MM.1S (cell line): Measurements from ENCODE around the gene SSBP4.

Experiments
- EZH2 ChIP-seq: fragments of 300-600 bp; sonication (generic); optimal IDR thresholded peaks from 2 replicates; pipeline ENCODE3; 2017; ENCODE audit warnings: low read depth, mild to moderate bottlenecking, antibody characterized with exemption, low read length, mixed read lengths
- EZH2phosphoT487 ChIP-seq: fragments of 300-600 bp; sonication (generic); IDR thresholded peaks from 2 replicates; pipeline ENCODE4 v1.6.1; 2018; ENCODE audit warnings: antibody characterized with exemption, low read length
- TF ChIP-seq, protein P1 (sequence below): fragments of 300-600 bp; sonication (generic); IDR thresholded peaks from 2 replicates; pipeline ENCODE4 v1.5.1; 2016; ENCODE audit warnings: antibody characterized with exemption, low read length, mixed read lengths

DNA sequence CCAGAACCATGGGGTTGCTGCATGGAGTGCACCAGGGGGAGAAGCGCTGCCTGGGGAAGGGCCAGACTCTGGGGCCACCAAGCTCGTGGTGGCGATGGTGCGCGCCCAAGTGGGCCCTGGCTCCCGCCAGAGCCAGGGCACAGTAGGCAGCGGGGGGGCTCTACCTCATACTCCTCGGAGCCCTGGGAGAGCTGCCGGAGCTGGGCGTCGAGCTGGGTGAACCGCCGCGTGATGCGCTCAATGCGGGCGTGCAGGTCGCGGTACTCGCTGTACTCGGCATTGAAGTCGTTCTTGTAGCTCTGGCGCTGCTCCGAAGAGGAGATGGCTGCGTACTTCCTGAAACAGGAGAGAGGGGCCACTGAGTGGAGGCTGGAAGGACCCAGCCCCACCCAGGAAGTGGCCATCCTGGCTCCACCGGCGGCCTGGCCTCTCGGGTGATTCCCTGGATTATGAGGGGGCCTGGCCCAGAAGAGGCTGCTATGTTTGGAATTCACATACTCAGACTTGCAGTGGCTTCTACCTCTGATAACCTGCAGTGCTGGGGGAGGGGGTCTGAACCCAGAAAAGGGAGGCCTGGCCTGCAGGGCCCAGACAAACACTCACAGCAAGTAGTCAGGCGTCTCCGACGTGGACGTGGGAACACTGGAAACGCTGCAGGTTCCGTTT, 27.1 kb downstream of the SSBP4 start:
- TF ChIP-seq EZH2, result no peak
- TF ChIP-seq, protein P1, sequence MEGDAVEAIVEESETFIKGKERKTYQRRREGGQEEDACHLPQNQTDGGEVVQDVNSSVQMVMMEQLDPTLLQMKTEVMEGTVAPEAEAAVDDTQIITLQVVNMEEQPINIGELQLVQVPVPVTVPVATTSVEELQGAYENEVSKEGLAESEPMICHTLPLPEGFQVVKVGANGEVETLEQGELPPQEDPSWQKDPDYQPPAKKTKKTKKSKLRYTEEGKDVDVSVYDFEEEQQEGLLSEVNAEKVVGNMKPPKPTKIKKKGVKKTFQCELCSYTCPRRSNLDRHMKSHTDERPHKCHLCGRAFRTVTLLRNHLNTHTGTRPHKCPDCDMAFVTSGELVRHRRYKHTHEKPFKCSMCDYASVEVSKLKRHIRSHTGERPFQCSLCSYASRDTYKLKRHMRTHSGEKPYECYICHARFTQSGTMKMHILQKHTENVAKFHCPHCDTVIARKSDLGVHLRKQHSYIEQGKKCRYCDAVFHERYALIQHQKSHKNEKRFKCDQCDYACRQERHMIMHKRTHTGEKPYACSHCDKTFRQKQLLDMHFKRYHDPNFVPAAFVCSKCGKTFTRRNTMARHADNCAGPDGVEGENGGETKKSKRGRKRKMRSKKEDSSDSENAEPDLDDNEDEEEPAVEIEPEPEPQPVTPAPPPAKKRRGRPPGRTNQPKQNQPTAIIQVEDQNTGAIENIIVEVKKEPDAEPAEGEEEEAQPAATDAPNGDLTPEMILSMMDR, result no peak
- TF ChIP-seq EZH2phosphoT487, result no peak
